Endodermal cell (in vitro differentiated cells): Measurements from ENCODE around the gene AHSP. TPM values are rescaled to one million over a fixed set of nuclear protein-coding genes. Genes with fewer than 3 reads are reported as not detected.

Experiments
- DNase-seq: peaks from one replicate; pipeline ENCODE4 v3.0.0-alpha.2; 2017
- H3K27ac ChIP-seq: 2 replicates; pipeline ENCODE4 v1.5.1; 2013; ENCODE audit warnings: mild to moderate bottlenecking, low read depth, low read length, moderate library complexity
- H3K27me3 ChIP-seq: 2 replicates; pipeline ENCODE4 v1.6.1; 2013; ENCODE audit warnings: mild to moderate bottlenecking, low read length, moderate library complexity; ENCODE audit not compliant: insufficient read depth, control insufficient read depth, poor library complexity, severe bottlenecking
- H3K36me3 ChIP-seq: 2 replicates; pipeline ENCODE4 v1.7.0; 2013; ENCODE audit warnings: mild to moderate bottlenecking, low read length, moderate library complexity; ENCODE audit not compliant: control insufficient read depth, insufficient read depth
- H3K4me1 ChIP-seq: one replicate; pipeline ENCODE4 v1.7.0; 2013; ENCODE audit warnings: low read length; ENCODE audit not compliant: control insufficient read depth, insufficient read depth
- H3K4me3 ChIP-seq: 2 replicates; pipeline ENCODE4 v1.5.1; 2013; ENCODE audit warnings: mild to moderate bottlenecking, low read length, moderate library complexity
- H3K9ac ChIP-seq: 2 replicates; pipeline ENCODE4 v1.6.1; 2013; ENCODE audit warnings: mild to moderate bottlenecking, low read length, moderate library complexity; ENCODE audit not compliant: poor library complexity, severe bottlenecking; ENCODE audit errors: extremely low read depth
- H3K9me3 ChIP-seq: 2 replicates; pipeline ENCODE4 v1.6.1; 2013; ENCODE audit warnings: mild to moderate bottlenecking, low read length, moderate library complexity; ENCODE audit not compliant: control insufficient read depth
- H3K27ac Mint-ChIP-seq: 2 replicates; pipeline ENCODE4 v1.8.0; 2020; ENCODE audit warnings: mixed read lengths
- H3K27me3 Mint-ChIP-seq: 2 replicates; pipeline ENCODE4 v1.8.0; 2021; ENCODE audit warnings: mild to moderate bottlenecking, mixed read lengths; ENCODE audit not compliant: insufficient read depth
- H3K36me3 Mint-ChIP-seq: 2 replicates; pipeline ENCODE4 v1.8.0; 2020; ENCODE audit warnings: low read depth, mixed read lengths
- H3K4me1 Mint-ChIP-seq: 2 replicates; pipeline ENCODE4 v1.8.0; 2020; ENCODE audit warnings: mixed read lengths
- H3K4me3 Mint-ChIP-seq: 2 replicates; pipeline ENCODE4 v1.8.0; 2020; ENCODE audit warnings: mild to moderate bottlenecking, moderate library complexity, mixed read lengths
- H3K9me3 Mint-ChIP-seq: 2 replicates; pipeline ENCODE4 v1.8.0; 2020; ENCODE audit warnings: mild to moderate bottlenecking, mixed read lengths
- WGBS, 2 experiments: methylation state at CpG; one replicate each; pipeline versions ENCODE4 v1.1.5 to v1.1.7; 2013; ENCODE audit warnings: missing lambda C conversion rate in 2 of 2, mixed read lengths in 1 of 2; ENCODE audit not compliant: insufficient coverage in 1 of 2, insufficient read length in 1 of 2; 5-methylcytosine and 5-hydroxymethylcytosine counted together
- total RNA-seq, 2 donors: library from RNA; stranded (reverse); fragmentation: NEBNext Ultra II Directional in 1 of 2; extraction: Animal tissue kit (Norgen Biotek cat#: 25700) in 1 of 2; gene quantifications; 2 replicates in 1 of 2; 3 replicates in 1 of 2; pipeline ENCODE4 v1.2.1, GENCODE V29; 2021
- TF ChIP-seq, protein P1 (sequence below): fragments of 200-600 bp; sonication (generic); conservative IDR thresholded peaks from 2 replicates; pipeline ENCODE4 v1.5.0; 2021; ENCODE audit warnings: antibody characterized with exemption, mild to moderate bottlenecking

Gene AHSP
- total RNA-seq, 2 donors from 2014 or later, result not detected

DNA sequence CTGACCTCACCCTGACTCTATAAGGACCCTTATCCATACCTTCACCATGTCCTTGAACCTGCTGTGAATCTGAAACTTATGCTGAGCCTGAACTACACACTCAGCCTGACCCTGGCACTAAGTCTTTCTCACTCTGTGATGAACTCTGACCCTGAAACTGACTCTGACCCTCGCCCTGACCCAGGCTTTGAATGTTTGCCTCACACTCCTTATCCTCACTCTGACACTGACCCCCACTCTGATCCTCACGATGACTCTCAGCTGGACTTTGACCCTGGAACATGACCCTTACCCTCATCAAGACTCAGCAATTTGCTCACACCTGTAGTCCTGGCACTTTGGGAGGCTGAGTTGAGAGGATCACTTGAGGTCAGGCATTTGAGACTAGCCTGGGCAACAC is 4.4 kb downstream of the AHSP start:
- H3K4me3 ChIP-seq, result no peak overlapping the region
- WGBS, 2 experiments, result 67 to 85% methylated on average over 1 to 2 of the region's 2 CpGs
- peaks cover 42% of the 10 kb centered on the region for H3K27me3 ChIP-seq
- H3K27ac ChIP-seq, result no peak overlapping the region
- peaks cover 1% of the 10 kb centered on the region for H3K9me3 Mint-ChIP-seq
- TF ChIP-seq, protein P1, sequence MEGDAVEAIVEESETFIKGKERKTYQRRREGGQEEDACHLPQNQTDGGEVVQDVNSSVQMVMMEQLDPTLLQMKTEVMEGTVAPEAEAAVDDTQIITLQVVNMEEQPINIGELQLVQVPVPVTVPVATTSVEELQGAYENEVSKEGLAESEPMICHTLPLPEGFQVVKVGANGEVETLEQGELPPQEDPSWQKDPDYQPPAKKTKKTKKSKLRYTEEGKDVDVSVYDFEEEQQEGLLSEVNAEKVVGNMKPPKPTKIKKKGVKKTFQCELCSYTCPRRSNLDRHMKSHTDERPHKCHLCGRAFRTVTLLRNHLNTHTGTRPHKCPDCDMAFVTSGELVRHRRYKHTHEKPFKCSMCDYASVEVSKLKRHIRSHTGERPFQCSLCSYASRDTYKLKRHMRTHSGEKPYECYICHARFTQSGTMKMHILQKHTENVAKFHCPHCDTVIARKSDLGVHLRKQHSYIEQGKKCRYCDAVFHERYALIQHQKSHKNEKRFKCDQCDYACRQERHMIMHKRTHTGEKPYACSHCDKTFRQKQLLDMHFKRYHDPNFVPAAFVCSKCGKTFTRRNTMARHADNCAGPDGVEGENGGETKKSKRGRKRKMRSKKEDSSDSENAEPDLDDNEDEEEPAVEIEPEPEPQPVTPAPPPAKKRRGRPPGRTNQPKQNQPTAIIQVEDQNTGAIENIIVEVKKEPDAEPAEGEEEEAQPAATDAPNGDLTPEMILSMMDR, result no peak
- H3K9ac ChIP-seq, result no peak overlapping the region
- no peaks in the 10 kb centered on the region for H3K36me3 ChIP-seq
- no peak overlapping the region for H3K4me3 Mint-ChIP-seq
- H3K27ac Mint-ChIP-seq, result no peak overlapping the region
- no peaks in the 10 kb centered on the region for H3K36me3 Mint-ChIP-seq
- H3K27me3 Mint-ChIP-seq, result peaks cover 45% of the 10 kb centered on the region
- H3K4me1 ChIP-seq, result no peaks in the 10 kb centered on the region
- DNase-seq, result no peak
- H3K9me3 ChIP-seq, result no peaks in the 10 kb centered on the region
- peaks cover 13% of the 10 kb centered on the region for H3K4me1 Mint-ChIP-seq

GRCh38 chr16:31532896-31533295 is 5.2 kb downstream of the AHSP start:
- H3K36me3 ChIP-seq, result no peaks in the 10 kb centered on the region
- DNase-seq, result no peak
- Mint-ChIP-seq H3K27ac (no peak overlapping the region), H3K4me3 (no peak overlapping the region), H3K27me3 (peaks cover 43% of the 10 kb centered on the region), H3K36me3 (no peaks in the 10 kb centered on the region), H3K4me1 (peaks cover 13% of the 10 kb centered on the region), H3K9me3 (peaks cover 4% of the 10 kb centered on the region)
- H3K4me3 ChIP-seq, result no peak overlapping the region
- no peaks in the 10 kb centered on the region for H3K4me1 ChIP-seq
- TF ChIP-seq, protein P1, result no peak
- peaks cover 37% of the 10 kb centered on the region for H3K27me3 ChIP-seq
- H3K9ac ChIP-seq, result no peak overlapping the region
- no peak overlapping the region for H3K27ac ChIP-seq
- WGBS, 2 experiments, result 82 to 85% methylated on average over 3 to 4 of the region's 4 CpGs
- H3K9me3 ChIP-seq, result no peaks in the 10 kb centered on the region

DNA sequence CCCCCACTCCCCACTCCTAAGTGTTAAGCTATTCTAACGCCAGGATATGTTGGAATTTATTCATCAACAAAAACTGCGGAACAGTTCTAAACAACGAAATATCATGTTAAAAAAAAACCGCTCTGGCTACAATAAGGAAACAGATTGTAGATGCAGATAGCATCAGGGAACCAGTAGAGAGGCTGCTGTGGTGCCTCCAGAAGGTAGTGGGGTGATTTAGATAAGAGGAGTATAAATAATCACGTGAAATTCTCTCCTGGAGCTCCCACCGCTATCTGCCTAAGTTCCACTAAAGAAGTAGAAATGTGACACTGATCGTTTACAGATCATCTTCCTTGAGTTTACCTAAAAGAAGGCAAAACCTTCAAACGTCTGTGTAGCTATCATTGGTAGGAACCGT is 8.0 kb downstream of the AHSP start:
- TF ChIP-seq, protein P1, result no peak
- H3K36me3 ChIP-seq, result no peaks in the 10 kb centered on the region
- H3K9me3 ChIP-seq, result peaks cover 8% of the 10 kb centered on the region
- Mint-ChIP-seq H3K27ac (no peak overlapping the region), H3K4me3 (no peak overlapping the region), H3K36me3 (no peaks in the 10 kb centered on the region), H3K9me3 (peaks cover 30% of the 10 kb centered on the region), H3K4me1 (no peaks in the 10 kb centered on the region), H3K27me3 (peaks cover 41% of the 10 kb centered on the region)
- 79 to 80% methylated on average over 7 to 9 of the region's 9 CpGs for WGBS, 2 experiments
- H3K9ac ChIP-seq, result no peak overlapping the region
- no peak overlapping the region for H3K4me3 ChIP-seq
- DNase-seq, result no peak
- no peak overlapping the region for H3K27ac ChIP-seq
- H3K27me3 ChIP-seq, result peaks cover 10% of the 10 kb centered on the region
- no peaks in the 10 kb centered on the region for H3K4me1 ChIP-seq
